Activated T-helper 17 cell treated with anti-CD3 and anti-CD28 coated beads, Interleukin-2, amount 50 U/mL, for 72 hours (primary cell): ENCODE measurements around the gene KLHDC8A. TPM values are rescaled to one million over a fixed set of nuclear protein-coding genes. Genes with fewer than 3 reads are reported as not detected.

ENCODE experiments used
- ATAC-seq: fragments of 150-1000 bp; cut with Tn5 transposase; replicated peaks from 2 replicates; pipeline ENCODE4 v1.10.0; 2021; ENCODE audit warnings: mild to moderate bottlenecking, moderate library complexity
- H3K27ac Mint-ChIP-seq: one replicate; pipeline ENCODE4 v1.8.0; 2022; ENCODE audit warnings: mixed read lengths
- H3K27me3 Mint-ChIP-seq: one replicate; pipeline ENCODE4 v1.8.0; 2022; ENCODE audit warnings: mixed read lengths
- H3K36me3 Mint-ChIP-seq: one replicate; pipeline ENCODE4 v1.8.0; 2022; ENCODE audit warnings: low read depth, mild to moderate bottlenecking, mixed read lengths
- H3K4me1 Mint-ChIP-seq: one replicate; pipeline ENCODE4 v1.8.0; 2022; ENCODE audit warnings: mixed read lengths
- H3K4me3 Mint-ChIP-seq: one replicate; pipeline ENCODE4 v1.8.0; 2022; ENCODE audit warnings: mild to moderate bottlenecking, mixed read lengths
- H3K9me3 Mint-ChIP-seq: one replicate; pipeline ENCODE4 v1.8.0; 2022; ENCODE audit warnings: mixed read lengths
- total RNA-seq, 2 donors: library from RNA; stranded (reverse); gene quantifications; one replicate each; pipeline ENCODE4 v1.2.3, GENCODE V29; 2022

Gene KLHDC8A
- total RNA-seq, 2 donors from 2014 or later, result not detected

DNA sequence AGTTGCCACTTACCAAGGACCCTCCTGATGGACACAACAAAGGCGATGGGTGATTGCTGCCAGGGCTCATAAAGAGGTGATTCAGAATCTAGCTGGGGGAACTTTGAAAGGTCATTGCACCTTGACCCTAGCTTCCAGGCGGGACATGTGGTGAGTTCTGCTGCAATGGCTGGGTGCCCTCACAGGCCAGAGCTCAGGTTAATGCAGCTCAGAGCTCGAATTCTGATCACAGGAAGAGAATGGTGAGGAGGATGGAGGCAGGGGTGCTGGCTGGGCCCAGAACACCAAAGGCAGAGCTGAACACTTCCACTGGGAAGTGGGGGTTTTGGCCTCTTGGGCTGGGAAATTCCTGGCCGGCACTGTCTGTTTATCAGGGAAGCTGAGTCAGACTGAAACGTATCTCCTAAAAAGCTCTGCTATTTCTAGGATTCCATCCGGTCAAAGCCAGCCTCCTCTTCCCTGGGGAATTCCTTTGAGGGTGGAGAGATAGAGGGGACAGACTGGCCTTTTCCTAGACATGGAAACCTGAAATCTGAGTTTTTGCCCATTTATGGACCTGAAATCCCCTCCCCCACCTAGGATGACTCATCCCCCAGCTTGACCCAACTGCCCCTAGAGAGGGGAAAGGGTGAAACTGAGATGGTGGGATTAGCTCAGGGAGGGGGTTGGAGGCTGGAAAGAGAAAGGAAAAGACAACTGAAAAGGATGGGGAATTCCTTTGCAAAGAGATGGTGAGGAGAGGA is 62.4 kb downstream of the KLHDC8A start:
- no peaks in the 10 kb centered on the region for H3K9me3 Mint-ChIP-seq
- H3K27me3 Mint-ChIP-seq, result no peaks in the 10 kb centered on the region
- H3K36me3 Mint-ChIP-seq, result no peaks in the 10 kb centered on the region
- peak overlapping the region; percentile 65 for H3K27ac Mint-ChIP-seq
- H3K4me3 Mint-ChIP-seq, result no peak overlapping the region
- H3K4me1 Mint-ChIP-seq, result peaks cover 21% of the 10 kb centered on the region
- ATAC-seq, result no peak

DNA sequence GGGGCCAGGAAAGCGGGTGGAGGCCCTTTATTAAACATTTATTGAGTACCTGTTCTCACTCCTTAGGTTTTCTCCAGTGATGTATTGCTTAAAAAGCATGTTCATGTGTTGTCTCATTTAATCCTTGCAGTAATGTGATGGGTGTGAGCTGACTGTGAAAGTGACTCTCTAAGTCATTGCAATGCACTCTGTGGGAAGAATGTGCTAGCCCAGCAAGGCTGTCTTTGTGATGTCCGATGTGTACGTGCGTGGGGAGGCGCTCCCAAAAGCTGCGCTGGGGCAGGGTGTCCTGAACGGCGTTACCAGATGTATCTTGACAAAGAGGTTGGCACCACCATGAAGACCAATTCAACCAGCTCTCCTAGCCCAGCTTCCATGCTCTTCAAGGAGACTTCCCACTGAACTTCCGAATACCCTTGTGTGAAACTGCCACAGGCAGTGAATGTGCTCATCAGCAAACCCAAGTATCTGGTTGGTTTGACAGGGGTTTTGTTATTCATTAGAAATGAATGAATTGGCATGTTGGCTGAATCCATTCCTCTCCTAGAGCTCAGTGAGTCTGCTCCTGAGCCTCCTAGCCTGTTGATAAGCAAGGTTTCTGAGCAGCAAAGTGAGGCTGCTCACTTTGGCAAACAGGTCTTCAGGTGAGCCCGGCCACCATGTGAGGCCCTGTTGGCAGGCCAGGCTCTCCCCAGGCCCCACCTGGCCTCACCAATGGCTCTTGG is 63.2 kb downstream of the KLHDC8A start:
- no peak for ATAC-seq
- Mint-ChIP-seq H3K4me1 (peaks cover 21% of the 10 kb centered on the region), H3K27me3 (no peaks in the 10 kb centered on the region), H3K36me3 (no peaks in the 10 kb centered on the region), H3K4me3 (no peak overlapping the region), H3K9me3 (no peaks in the 10 kb centered on the region), H3K27ac (peak overlapping the region; percentile 65)

GRCh38 chr1:205291596-205291995 is 65.1 kb downstream of the KLHDC8A start:
- H3K27ac Mint-ChIP-seq, result no peak overlapping the region
- no peak for ATAC-seq
- no peaks in the 10 kb centered on the region for H3K27me3 Mint-ChIP-seq
- H3K9me3 Mint-ChIP-seq, result no peaks in the 10 kb centered on the region
- no peaks in the 10 kb centered on the region for H3K36me3 Mint-ChIP-seq
- H3K4me3 Mint-ChIP-seq, result no peak overlapping the region
- H3K4me1 Mint-ChIP-seq, result peaks cover 32% of the 10 kb centered on the region

DNA sequence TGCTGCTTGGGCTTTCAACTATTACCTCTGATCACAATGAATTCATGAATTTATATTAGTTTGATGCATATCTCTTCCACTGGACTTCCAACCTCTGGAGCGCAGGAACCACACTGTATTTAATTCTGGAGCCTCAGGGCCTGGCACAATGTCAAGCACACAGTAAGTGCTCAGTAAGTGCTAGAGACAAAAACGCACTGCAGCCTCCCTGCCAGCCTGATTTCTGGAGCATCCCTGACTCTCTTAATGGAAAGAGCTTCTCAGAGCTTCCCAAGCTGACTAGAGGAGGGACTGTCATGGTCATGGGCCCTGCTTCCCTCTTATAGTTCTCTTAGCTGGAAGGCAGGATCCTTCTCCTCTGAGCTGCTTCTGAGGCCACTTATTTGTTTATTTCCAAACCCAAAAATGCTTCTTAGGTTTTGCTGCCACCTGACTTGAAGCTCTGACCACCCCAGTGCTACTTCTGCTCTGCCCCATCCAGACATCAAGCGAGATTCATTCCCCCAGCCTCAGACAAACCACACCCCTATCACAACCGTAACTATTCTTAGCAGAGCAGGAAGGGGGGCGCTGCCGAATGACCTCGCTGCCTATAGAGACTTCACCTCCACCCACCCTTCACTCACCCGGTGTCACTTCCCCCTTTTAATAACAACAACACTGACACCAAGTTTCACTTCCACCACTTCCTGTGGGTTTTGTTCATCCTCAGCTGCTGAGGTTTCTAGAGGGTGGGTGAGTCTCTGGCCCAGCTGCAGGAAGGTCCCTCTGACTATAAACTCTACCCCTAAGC is 68.8 kb downstream of the KLHDC8A start:
- peak overlapping the region; percentile 58 for H3K4me3 Mint-ChIP-seq
- H3K36me3 Mint-ChIP-seq, result peaks cover 6% of the 10 kb centered on the region
- peak overlapping the region; percentile 13 for H3K27ac Mint-ChIP-seq
- ATAC-seq, result peak; percentile 78
- H3K27me3 Mint-ChIP-seq, result no peaks in the 10 kb centered on the region
- no peaks in the 10 kb centered on the region for H3K9me3 Mint-ChIP-seq
- H3K4me1 Mint-ChIP-seq, result peaks cover 29% of the 10 kb centered on the region

- peaks cover 34% of the 10 kb centered on the region for H3K4me1 Mint-ChIP-seq
- no peaks in the 10 kb centered on the region for H3K27me3 Mint-ChIP-seq
- H3K9me3 Mint-ChIP-seq, result no peaks in the 10 kb centered on the region
- ATAC-seq, result no peak
- peak overlapping the region; percentile 58 for H3K4me3 Mint-ChIP-seq
- H3K36me3 Mint-ChIP-seq, result peaks cover 6% of the 10 kb centered on the region
- peak overlapping the region; percentile 94 for H3K27ac Mint-ChIP-seq
Observed at GRCh38 chr1:205287076-205287475, 69.6 kb downstream of the KLHDC8A start.

DNA sequence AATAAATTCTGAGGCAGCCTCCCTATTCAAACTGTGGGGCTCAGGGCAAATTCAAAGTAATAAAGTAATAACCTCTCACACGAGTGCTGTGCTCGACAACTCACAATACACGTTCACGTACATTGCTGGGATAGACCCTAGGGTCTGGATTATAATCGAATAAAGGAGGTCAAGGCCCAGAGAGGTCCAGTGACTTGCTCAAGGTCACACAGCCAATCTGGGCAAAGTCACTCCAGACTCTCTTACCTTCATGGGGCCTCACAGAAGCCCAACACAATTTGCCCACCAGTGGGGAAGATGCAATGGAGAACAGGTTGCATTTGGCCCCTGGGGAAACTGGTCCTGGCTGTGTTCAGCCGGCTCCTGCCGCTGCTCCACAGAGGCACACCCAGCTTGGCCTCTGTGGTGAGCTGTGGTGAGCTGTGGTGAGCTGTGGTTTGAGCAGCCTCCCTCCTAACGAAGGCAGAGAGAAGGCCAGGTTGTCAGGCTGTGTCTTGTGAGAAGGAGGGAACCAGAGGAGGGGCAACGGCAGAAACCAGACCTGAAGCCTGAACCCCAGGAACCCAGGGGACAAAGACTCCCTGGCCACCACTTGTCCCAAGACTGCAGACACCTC is 70.3 kb downstream of the KLHDC8A start:
- Mint-ChIP-seq H3K27ac (peak overlapping the region; percentile 94), H3K4me3 (peak overlapping the region; percentile 58), H3K36me3 (peaks cover 6% of the 10 kb centered on the region), H3K27me3 (no peaks in the 10 kb centered on the region), H3K9me3 (no peaks in the 10 kb centered on the region), H3K4me1 (peaks cover 34% of the 10 kb centered on the region)
- ATAC-seq, result peak; percentile 39

Other genes with a start within 250 kb of the KLHDC8A start
- 10 to 100 TPM; 14.6 to 23.5 TPM for gene RBBP5, start 234.9 kb downstream of the KLHDC8A start, total RNA-seq
- 1 to 10 TPM; 9.8 to 10.0 TPM for gene DSTYK, start 145.2 kb downstream of the KLHDC8A start, total RNA-seq
- gene TMCC2, start 129.0 kb downstream of the KLHDC8A start, total RNA-seq, result 1 to 10 TPM; 2.6 to 3.5 TPM
- 1 to 10 TPM; 1.2 to 2.9 TPM for gene NUAK2, start 35.2 kb downstream of the KLHDC8A start, total RNA-seq
- gene LEMD1, start 65.1 kb upstream of the KLHDC8A start, total RNA-seq, result 1 to 10 TPM in 1 of 2 donors, under 1 TPM in 1; 0.61 to 1.1 TPM
- gene BLACAT1, start 99.1 kb upstream of the KLHDC8A start, total RNA-seq, result under 1 TPM; 0.61 to 0.95 TPM
- 1 to 10 TPM in 1 of 2 donors, under 1 TPM in 1; 0.91 to 3.0 TPM for gene CDK18, start 147.7 kb upstream of the KLHDC8A start, total RNA-seq